Mucosa of rectum (tissue), 2 donors: ENCODE results near the gene RUNX1.

Experiments used
- H3K27ac ChIP-seq, 2 donors: one replicate each; pipeline ENCODE4 v1.7.0; 2013; ENCODE audit warnings: inconsistent platforms in 2 of 2, low read depth in 2 of 2, low read length in 2 of 2
- H3K27me3 ChIP-seq, 2 donors: one replicate each; pipeline ENCODE4 v1.7.0; 2013; ENCODE audit warnings: low read length in 2 of 2; ENCODE audit not compliant: control insufficient read depth in 2 of 2, insufficient read depth in 2 of 2
- H3K36me3 ChIP-seq, 2 donors: one replicate each; pipeline ENCODE4 v1.7.0; 2013; ENCODE audit warnings: low read length in 2 of 2; ENCODE audit not compliant: control insufficient read depth in 2 of 2, insufficient read depth in 2 of 2
- H3K4me1 ChIP-seq, 2 donors: one replicate each; pipeline ENCODE4 v1.7.0; 2013; ENCODE audit warnings: low read length in 2 of 2, mild to moderate bottlenecking in 1 of 2; ENCODE audit not compliant: control insufficient read depth in 2 of 2, insufficient read depth in 2 of 2
- H3K4me3 ChIP-seq, 2 donors: one replicate each; pipeline ENCODE4 v1.7.0; 2013; ENCODE audit warnings: low read length in 2 of 2
- H3K9ac ChIP-seq, 2 donors: one replicate each; pipeline ENCODE4 v1.7.0; 2013; ENCODE audit warnings: low read length in 2 of 2, low read depth in 1 of 2, mild to moderate bottlenecking in 1 of 2
- H3K9me3 ChIP-seq, 2 donors: one replicate each; pipeline ENCODE4 v1.7.0; 2013; ENCODE audit warnings: low read length in 2 of 2; ENCODE audit not compliant: control insufficient read depth in 2 of 2
- donor health status: healthy.
- donor health status: Normal muscosa, but diverticular disease.

The RUNX1 gene

GRCh38 chr21:35027563-35028450 lies 21.3 kb downstream of the RUNX1 start:
- Histone ChIP-seq H3K4me3 (no peak overlapping the region), H3K27me3 (no peaks in the 10 kb centered on the region), H3K9ac (no peak overlapping the region), H3K36me3 (no peaks in the 10 kb centered on the region), H3K9me3 (no peaks in the 10 kb centered on the region), H3K27ac (peak overlapping the region; percentile 56 to 66), H3K4me1 (peaks cover 4 to 20% of the 10 kb centered on the region in 2 donors)

- H3K27ac ChIP-seq = peak overlapping the region; percentile 56 to 66
- H3K9ac ChIP-seq = peak overlapping the region; percentile 52 to 61
- peaks cover 5 to 27% of the 10 kb centered on the region in 2 donors for H3K4me1 ChIP-seq
- no peaks in the 10 kb centered on the region for H3K27me3 ChIP-seq
- no peaks in the 10 kb centered on the region for H3K36me3 ChIP-seq
- H3K9me3 ChIP-seq = no peaks in the 10 kb centered on the region
- H3K4me3 ChIP-seq = peak overlapping the region; percentile 44 to 58
Measured at GRCh38 chr21:35026617-35027562, 22.2 kb downstream of the RUNX1 start.

- no peaks in the 10 kb centered on the region for H3K27me3 ChIP-seq
- H3K4me1 ChIP-seq = peaks cover 11 to 34% of the 10 kb centered on the region in 2 donors
- peak overlapping the region in 1 of 2 donors; percentile 58 for H3K4me3 ChIP-seq
- H3K36me3 ChIP-seq = no peaks in the 10 kb centered on the region
- H3K27ac ChIP-seq = no peak overlapping the region
- peak overlapping the region in 1 of 2 donors; percentile 52 for H3K9ac ChIP-seq
- H3K9me3 ChIP-seq = no peaks in the 10 kb centered on the region
Measured at GRCh38 chr21:35026153-35026500, 23.0 kb downstream of the RUNX1 start.

GRCh38 chr21:35025206-35026152 lies 23.6 kb downstream of the RUNX1 start:
- no peaks in the 10 kb centered on the region for H3K36me3 ChIP-seq
- no peak overlapping the region for H3K27ac ChIP-seq
- peaks cover 18 to 40% of the 10 kb centered on the region in 2 donors for H3K4me1 ChIP-seq
- no peaks in the 10 kb centered on the region for H3K9me3 ChIP-seq
- no peak overlapping the region for H3K9ac ChIP-seq
- H3K4me3 ChIP-seq = no peak overlapping the region
- H3K27me3 ChIP-seq = no peaks in the 10 kb centered on the region

- Histone ChIP-seq H3K4me3 (no peak overlapping the region), H3K9me3 (no peaks in the 10 kb centered on the region), H3K9ac (no peak overlapping the region), H3K27me3 (no peaks in the 10 kb centered on the region), H3K4me1 (peaks cover 23 to 49% of the 10 kb centered on the region in 2 donors), H3K36me3 (no peaks in the 10 kb centered on the region), H3K27ac (no peak overlapping the region)
Measured at GRCh38 chr21:35024513-35024912, 24.6 kb downstream of the RUNX1 start.

- Histone ChIP-seq H3K36me3 (no peaks in the 10 kb centered on the region), H3K27me3 (no peaks in the 10 kb centered on the region), H3K9ac (no peak overlapping the region), H3K27ac (no peak overlapping the region), H3K4me1 (peaks cover 26 to 52% of the 10 kb centered on the region in 2 donors), H3K9me3 (no peaks in the 10 kb centered on the region), H3K4me3 (no peak overlapping the region)
Measured at GRCh38 chr21:35024071-35024420, 25.1 kb downstream of the RUNX1 start.

- peaks cover 31 to 57% of the 10 kb centered on the region in 2 donors for H3K4me1 ChIP-seq
Measured at GRCh38 chr21:35023396-35024070, 25.6 kb downstream of the RUNX1 start.

GRCh38 chr21:35021546-35021945 lies 27.6 kb downstream of the RUNX1 start:
- H3K36me3 ChIP-seq = no peaks in the 10 kb centered on the region
- H3K27ac ChIP-seq = peak overlapping the region; percentile 62 to 75
- H3K4me1 ChIP-seq = peaks cover 36 to 48% of the 10 kb centered on the region in 2 donors
- H3K9ac ChIP-seq = no peak overlapping the region
- H3K4me3 ChIP-seq = no peak overlapping the region
- H3K27me3 ChIP-seq = no peaks in the 10 kb centered on the region
- H3K9me3 ChIP-seq = no peaks in the 10 kb centered on the region

More at GRCh38 chr21:35023396-35024070, 25.6 kb downstream of the RUNX1 start:
- H3K9me3 ChIP-seq = no peaks in the 10 kb centered on the region
- H3K27ac ChIP-seq = peak overlapping the region; percentile 40 to 62
- no peaks in the 10 kb centered on the region for H3K27me3 ChIP-seq
- H3K4me3 ChIP-seq = no peak overlapping the region
- no peaks in the 10 kb centered on the region for H3K36me3 ChIP-seq
- no peak overlapping the region for H3K9ac ChIP-seq

- no peaks in the 10 kb centered on the region for H3K36me3 ChIP-seq
- peak overlapping the region in 1 of 2 donors; percentile 75 for H3K27ac ChIP-seq
- H3K4me1 ChIP-seq = peaks cover 38 to 52% of the 10 kb centered on the region in 2 donors
- no peak overlapping the region for H3K4me3 ChIP-seq
- no peak overlapping the region for H3K9ac ChIP-seq
- H3K9me3 ChIP-seq = no peaks in the 10 kb centered on the region
- H3K27me3 ChIP-seq = no peaks in the 10 kb centered on the region
Measured at GRCh38 chr21:35020902-35021301, 28.2 kb downstream of the RUNX1 start.
